HPDE6-E6E7 (cell line): ENCODE measurements around the gene BIN2.
"Not testable (repeated sequence)": the region's sequence is repeated elsewhere in the genome, so short reads cannot be mapped to it uniquely, and the experiment has no call there.

Experiments
- DNase-seq: peaks from one replicate; pipeline ENCODE4 v3.0.0; 2011; ENCODE audit warnings: missing footprints; ENCODE audit errors: extremely low spot score

The BIN2 gene

GRCh38 chr12:51345681-51346080, 21.7 kb upstream of the BIN2 start:
- no peak for DNase-seq

- DNase-seq, result no peak
These were observed 19.2 kb upstream of the BIN2 start for GRCh38 chr12:51343201-51343600.

GRCh38 chr12:51342416-51342815, 18.4 kb upstream of the BIN2 start:
- DNase-seq, result no peak

- DNase-seq, result peak; percentile 46
These were observed 17.5 kb upstream of the BIN2 start for GRCh38 chr12:51341251-51342007.

- DNase-seq, result no peak
These were observed 15.8 kb upstream of the BIN2 start for GRCh38 chr12:51339750-51340149.

- not testable (repeated sequence) for DNase-seq
These were observed 13.4 kb upstream of the BIN2 start for GRCh38 chr12:51337336-51337735.

GRCh38 chr12:51335931-51336330, 12.0 kb upstream of the BIN2 start:
- DNase-seq, result no peak

- DNase-seq, result no peak
These were observed 10.8 kb upstream of the BIN2 start for GRCh38 chr12:51334764-51335163.

GRCh38 chr12:51333536-51333935, 9.6 kb upstream of the BIN2 start:
- DNase-seq, result no peak

- no peak for DNase-seq
These were observed 6.2 kb upstream of the BIN2 start for GRCh38 chr12:51330186-51330585.

GRCh38 chr12:51329742-51330141, 5.8 kb upstream of the BIN2 start:
- no peak for DNase-seq

GRCh38 chr12:51328587-51328986, 4.6 kb upstream of the BIN2 start:
- no peak for DNase-seq

GRCh38 chr12:51326698-51327439, 2.9 kb upstream of the BIN2 start:
- DNase-seq, result no peak

- no peak for DNase-seq
These were observed 979 bp upstream of the BIN2 start for GRCh38 chr12:51324953-51325352.

- DNase-seq, result no peak
These were observed 535 bp downstream of the BIN2 start for GRCh38 chr12:51323317-51323960.

GRCh38 chr12:51322452-51322851, 1.5 kb downstream of the BIN2 start:
- DNase-seq, result no peak

- DNase-seq, result no peak
These were observed 2.1 kb downstream of the BIN2 start for GRCh38 chr12:51321882-51322281.

- no peak for DNase-seq
These were observed 3.2 kb downstream of the BIN2 start for GRCh38 chr12:51320695-51321320.

GRCh38 chr12:51320311-51320694, 3.7 kb downstream of the BIN2 start:
- DNase-seq, result no peak

- no peak for DNase-seq
These were observed 5.0 kb downstream of the BIN2 start for GRCh38 chr12:51318846-51319599.

GRCh38 chr12:51318057-51318806, 5.7 kb downstream of the BIN2 start:
- not testable (repeated sequence) for DNase-seq
